Purkinje cell (primary cell): ENCODE measurements around the gene FAM210A. TPM values are rescaled to one million over a fixed set of nuclear protein-coding genes. Genes with fewer than 3 reads are reported as not detected.

Experiments
- polyA plus RNA-seq: library from polyadenylated mRNA; unstranded; fragments of >200 nt; fragmentation: Nextera tagmentation; gene quantifications from 2 replicates; pipeline ENCODE4 v1.2.1, GENCODE V29; 2014

Gene FAM210A
- 13.1 and 26.8 TPM in 2 replicates for polyA plus RNA-seq

DNA sequence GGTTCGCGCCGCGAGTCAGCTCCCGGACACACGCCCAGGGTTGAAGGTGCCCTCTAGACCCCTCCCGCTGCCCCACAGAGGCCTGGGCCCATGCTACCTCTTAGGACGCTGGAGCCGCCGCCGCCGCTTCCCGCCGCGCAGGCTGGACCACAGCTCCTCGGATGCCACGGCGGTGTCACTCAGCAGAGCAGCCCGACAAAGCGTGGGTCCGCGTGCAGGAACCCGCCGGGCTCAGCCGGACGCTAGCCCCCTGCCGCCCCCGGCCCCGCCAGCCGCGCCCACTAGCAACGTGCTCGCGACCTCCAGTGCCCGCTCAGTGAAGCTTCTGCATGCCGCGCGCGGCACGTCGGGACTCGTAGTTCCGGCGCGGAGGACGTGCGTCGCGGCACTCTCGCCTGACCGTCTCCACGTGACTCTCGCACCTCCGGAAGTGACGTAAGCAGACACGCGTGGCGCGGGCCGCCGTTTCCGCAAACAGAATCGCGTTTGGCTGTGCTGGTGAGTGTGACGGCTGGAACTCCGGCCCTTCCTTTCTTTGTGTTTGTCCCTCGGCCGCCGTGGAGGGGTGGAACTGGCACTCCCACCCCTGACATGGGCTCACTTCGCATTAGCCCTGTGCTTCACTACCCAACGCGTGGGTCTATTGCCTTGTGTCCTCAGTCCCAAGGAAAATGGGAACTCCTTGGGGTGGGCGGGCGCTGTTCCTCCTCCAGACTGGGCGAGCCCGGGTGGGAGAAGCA, at the start of gene FAM210A, which contains the start of gene RNMT:
TSS of gene FAM210A (minus strand) at position 327 of the 740 bp plus-strand sequence. CDS start 44,481 bp downstream, outside the sequence.
TSS of gene RNMT (plus strand) at position 442 of the 740 bp plus-strand sequence. CDS start 4,845 bp downstream, outside the sequence.

Other genes with a start within 250 kb of the FAM210A start
- gene RNMT, start 115 bp upstream of the FAM210A start, polyA plus RNA-seq: 140 and 196 TPM in 2 replicates
- not detected in 2 replicates for gene MC5R, start 97.6 kb upstream of the FAM210A start, polyA plus RNA-seq
- gene MC2R, start 189.0 kb upstream of the FAM210A start, polyA plus RNA-seq: not detected in 2 replicates